Measurements from ENCODE around the gene CAMTA1.

CAMTA1 gene

DNA sequence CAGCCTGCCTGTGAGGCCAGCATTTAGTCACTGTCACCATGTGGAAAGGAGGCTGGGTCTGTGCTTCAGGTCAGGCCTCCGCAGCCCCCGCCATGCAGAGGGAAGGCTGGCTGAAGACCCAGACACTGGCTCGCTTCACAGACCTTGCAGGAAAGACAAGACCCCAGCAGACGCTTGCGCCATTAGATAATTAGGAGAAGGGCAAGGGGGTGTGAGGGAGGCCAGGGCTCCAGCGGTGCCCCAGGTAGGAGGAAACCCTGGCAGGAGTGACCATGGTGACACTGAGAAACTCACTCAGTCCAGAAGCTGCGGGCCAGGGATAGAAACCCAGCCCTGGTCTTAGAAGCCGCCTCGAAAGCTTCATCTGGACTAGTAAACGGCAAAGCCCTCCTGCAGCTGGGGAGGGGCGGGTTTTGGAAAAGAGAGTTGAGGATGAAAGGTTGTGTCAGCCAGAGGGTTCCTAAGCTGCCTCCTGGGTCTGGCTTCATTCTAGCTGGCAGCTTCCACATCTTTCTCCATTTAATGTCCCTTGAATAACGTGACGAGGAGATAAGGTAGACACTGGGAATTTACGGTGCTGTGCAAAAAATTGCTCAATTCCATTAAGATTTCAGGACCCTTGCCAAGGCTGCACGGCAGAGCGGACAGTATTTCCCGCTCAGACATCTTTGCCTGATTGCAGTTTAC lies 691.8 kb downstream of the CAMTA1 start:
- Histone ChIP-seq H3K27ac (ENCODE audit: low read depth, low read length, severe bottlenecking) (no peak overlapping the region), H3K4me3 (ENCODE audit: extremely low read depth, insufficient read depth, low read length, poor library complexity, severe bottlenecking) (no peak overlapping the region), H3K9me3 (ENCODE audit: control insufficient read depth, low read length) (no peaks in the 10 kb centered on the region), H3K4me1 (ENCODE audit: control insufficient read depth, insufficient read depth, low read length, poor library complexity, severe bottlenecking) (peaks cover 30% of the 10 kb centered on the region), H3K36me3 (ENCODE audit: control insufficient read depth, insufficient read depth, low read length) (no peaks in the 10 kb centered on the region)
- WGBS, 2 experiments (ENCODE audit: insufficient coverage in 2 of 2): 81 to 84% methylated on average over 12 to 16 of the region's 17 CpGs

DNA sequence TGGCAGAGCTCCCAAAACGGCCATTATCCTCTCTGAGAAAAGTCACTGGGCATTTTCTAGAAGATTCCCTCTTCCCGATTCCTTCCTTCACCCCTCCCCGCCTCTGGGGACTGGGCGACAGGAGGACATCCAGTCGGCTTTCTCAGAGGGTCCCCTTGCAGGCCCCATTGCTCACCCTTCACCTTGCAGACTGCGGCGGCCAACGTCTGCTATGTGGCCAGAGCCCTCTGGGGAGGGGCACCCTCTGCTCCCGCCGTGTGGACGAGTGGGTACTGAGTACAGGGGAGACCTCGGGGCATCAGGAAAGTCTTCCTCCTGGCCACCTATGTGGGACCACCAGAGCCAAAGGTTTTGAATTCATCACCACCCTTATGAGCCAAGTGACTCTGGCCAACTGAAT lies 692.3 kb downstream of the CAMTA1 start:
- Histone ChIP-seq H3K36me3 (ENCODE audit: control insufficient read depth, insufficient read depth, low read length) (no peaks in the 10 kb centered on the region), H3K4me1 (ENCODE audit: control insufficient read depth, insufficient read depth, low read length, poor library complexity, severe bottlenecking) (peaks cover 25% of the 10 kb centered on the region), H3K4me3 (ENCODE audit: extremely low read depth, insufficient read depth, low read length, poor library complexity, severe bottlenecking) (no peak overlapping the region), H3K27ac (ENCODE audit: low read depth, low read length, severe bottlenecking) (no peak overlapping the region), H3K9me3 (ENCODE audit: control insufficient read depth, low read length) (no peaks in the 10 kb centered on the region)
- 89 to 91% methylated on average over 10 to 11 of the region's 12 CpGs for WGBS, 2 experiments (ENCODE audit: insufficient coverage in 2 of 2)

DNA sequence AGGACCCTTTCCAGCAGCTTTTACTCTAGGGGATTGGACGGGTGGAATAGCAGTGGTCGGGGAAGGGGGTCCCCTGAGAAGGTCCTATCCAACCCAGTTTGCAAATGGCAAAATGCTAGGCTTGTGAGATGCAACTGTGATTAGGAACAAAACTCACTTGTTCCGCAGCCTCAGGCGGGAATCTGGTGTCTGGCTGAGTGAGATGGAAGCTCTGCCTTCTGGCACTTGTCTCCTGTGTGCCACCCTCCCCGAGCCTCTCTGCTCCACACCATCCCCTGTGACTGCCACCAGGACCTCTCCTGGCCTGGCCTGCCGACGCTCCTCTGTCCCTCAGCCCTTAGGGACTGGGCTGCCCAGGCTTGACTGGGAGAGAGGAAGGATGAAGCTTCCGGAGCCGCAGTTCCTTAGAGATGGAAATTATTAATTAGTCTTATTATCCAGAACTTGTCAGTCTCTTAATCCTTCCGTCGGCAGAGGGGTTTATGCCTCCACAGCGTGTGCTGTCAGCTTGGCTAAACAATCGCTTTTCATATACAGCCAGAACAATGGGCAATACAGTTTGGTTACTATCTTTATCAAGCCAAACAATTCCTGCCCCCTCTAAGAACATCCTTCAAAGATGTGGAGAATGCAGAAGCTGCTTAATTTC lies 693.0 kb downstream of the CAMTA1 start:
- WGBS, 2 experiments (ENCODE audit: insufficient coverage in 2 of 2): 77 to 81% methylated on average over 6 to 8 of the region's 13 CpGs
- H3K4me1 ChIP-seq (ENCODE audit: control insufficient read depth, insufficient read depth, low read length, poor library complexity, severe bottlenecking): peaks cover 24% of the 10 kb centered on the region
- H3K9me3 ChIP-seq (ENCODE audit: control insufficient read depth, low read length): no peaks in the 10 kb centered on the region
- no peaks in the 10 kb centered on the region for H3K36me3 ChIP-seq (ENCODE audit: control insufficient read depth, insufficient read depth, low read length)
- no peak overlapping the region for H3K4me3 ChIP-seq (ENCODE audit: extremely low read depth, insufficient read depth, low read length, poor library complexity, severe bottlenecking)
- no peak overlapping the region for H3K27ac ChIP-seq (ENCODE audit: low read depth, low read length, severe bottlenecking)

DNA sequence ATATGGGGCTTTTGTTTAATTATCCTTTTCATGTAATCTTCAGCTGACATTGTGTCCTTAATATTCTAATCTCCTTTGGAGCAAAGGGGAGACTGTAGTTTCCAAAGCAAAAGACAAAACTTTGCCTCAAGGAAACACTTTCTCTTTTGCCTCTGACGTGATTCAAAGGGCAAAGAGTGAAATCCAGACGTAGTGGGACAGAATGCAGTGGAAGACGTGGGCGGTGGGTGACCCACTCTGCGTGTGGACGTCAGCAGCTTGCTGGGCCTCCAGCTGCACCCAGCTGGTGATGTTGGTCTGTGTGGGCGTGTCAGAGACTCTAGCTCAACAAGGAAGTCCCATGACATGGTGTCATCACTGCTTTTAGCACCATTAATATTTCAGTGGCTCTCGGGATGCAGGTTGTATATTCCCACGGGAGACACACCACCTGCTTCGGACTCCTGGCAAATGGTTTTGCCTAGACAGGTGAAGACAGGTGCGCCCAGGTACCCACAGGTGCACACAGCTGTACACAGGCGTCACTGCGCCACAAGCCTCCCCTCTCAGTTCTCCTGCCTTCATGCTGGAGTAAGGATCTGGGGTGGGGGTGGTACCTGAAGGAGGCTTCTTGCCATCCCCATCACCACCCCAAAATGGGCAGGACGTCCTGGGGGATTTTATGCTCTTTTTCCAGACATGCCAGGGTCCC lies 693.7 kb downstream of the CAMTA1 start:
- WGBS, 2 experiments (ENCODE audit: insufficient coverage in 2 of 2): 78 to 79% methylated on average over 10 to 11 of the region's 14 CpGs
- H3K27ac ChIP-seq (ENCODE audit: low read depth, low read length, severe bottlenecking): no peak overlapping the region
- no peaks in the 10 kb centered on the region for H3K36me3 ChIP-seq (ENCODE audit: control insufficient read depth, insufficient read depth, low read length)

DNA sequence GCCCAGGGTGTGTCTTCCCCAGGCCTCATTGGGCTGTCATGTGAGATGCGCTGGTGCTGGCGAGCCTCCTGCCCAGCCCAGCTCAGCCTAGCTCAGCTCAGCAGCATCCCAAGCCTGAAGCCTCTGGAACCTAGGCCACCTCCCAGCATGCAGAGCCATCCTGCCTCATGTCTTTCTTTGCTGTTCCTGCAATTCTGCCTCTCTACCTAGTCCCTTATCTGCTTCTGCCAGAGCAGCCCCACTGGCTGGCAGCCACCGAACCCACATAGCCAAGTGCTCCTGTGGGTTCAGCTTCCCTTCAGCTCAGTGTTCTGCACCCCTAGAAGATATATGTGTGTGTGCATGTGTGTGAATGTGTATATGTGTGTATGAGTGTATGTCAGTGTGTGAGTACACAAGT lies 694.3 kb downstream of the CAMTA1 start:
- Histone ChIP-seq H3K36me3 (ENCODE audit: control insufficient read depth, insufficient read depth, low read length) (no peaks in the 10 kb centered on the region), H3K27ac (ENCODE audit: low read depth, low read length, severe bottlenecking) (no peak overlapping the region), H3K4me3 (ENCODE audit: extremely low read depth, insufficient read depth, low read length, poor library complexity, severe bottlenecking) (no peak overlapping the region), H3K4me1 (ENCODE audit: control insufficient read depth, insufficient read depth, low read length, poor library complexity, severe bottlenecking) (peaks cover 23% of the 10 kb centered on the region), H3K9me3 (ENCODE audit: control insufficient read depth, low read length) (no peaks in the 10 kb centered on the region)
- 91 to 95% methylated on average over 3 of the region's 3 CpGs for WGBS, 2 experiments (ENCODE audit: insufficient coverage in 2 of 2)

More for the DNA sequence above, 693.7 kb downstream of the CAMTA1 start:
- no peaks in the 10 kb centered on the region for H3K9me3 ChIP-seq (ENCODE audit: control insufficient read depth, low read length)
- H3K4me3 ChIP-seq (ENCODE audit: extremely low read depth, insufficient read depth, low read length, poor library complexity, severe bottlenecking): no peak overlapping the region
- H3K4me1 ChIP-seq (ENCODE audit: control insufficient read depth, insufficient read depth, low read length, poor library complexity, severe bottlenecking): peaks cover 23% of the 10 kb centered on the region

DNA sequence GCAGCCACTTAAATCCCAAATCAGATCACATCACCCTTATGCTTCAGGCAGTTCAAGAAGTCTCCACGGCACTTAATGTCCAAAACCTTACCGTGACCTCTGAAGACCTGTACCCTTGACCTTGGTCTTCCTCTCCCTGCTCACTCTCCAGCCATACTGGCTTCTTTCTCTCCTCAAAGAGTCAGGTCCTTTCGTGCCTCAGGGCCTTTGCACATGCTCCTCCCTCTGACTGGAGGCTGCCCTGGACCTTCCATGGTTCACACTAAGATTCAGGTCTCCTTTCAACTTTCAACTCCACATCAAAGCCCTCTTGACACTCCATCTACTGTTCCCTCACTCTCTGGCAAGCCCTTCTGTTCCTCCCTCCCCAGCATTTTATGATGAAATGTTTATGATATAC lies 695.9 kb downstream of the CAMTA1 start:
- 64 to 69% methylated on average over 3 of the region's 3 CpGs for WGBS, 2 experiments (ENCODE audit: insufficient coverage in 2 of 2)
- H3K4me3 ChIP-seq (ENCODE audit: extremely low read depth, insufficient read depth, low read length, poor library complexity, severe bottlenecking): no peak overlapping the region
- no peaks in the 10 kb centered on the region for H3K36me3 ChIP-seq (ENCODE audit: control insufficient read depth, insufficient read depth, low read length)
- H3K9me3 ChIP-seq (ENCODE audit: control insufficient read depth, low read length): no peaks in the 10 kb centered on the region
- no peak overlapping the region for H3K27ac ChIP-seq (ENCODE audit: low read depth, low read length, severe bottlenecking)
- peaks cover 23% of the 10 kb centered on the region for H3K4me1 ChIP-seq (ENCODE audit: control insufficient read depth, insufficient read depth, low read length, poor library complexity, severe bottlenecking)

DNA sequence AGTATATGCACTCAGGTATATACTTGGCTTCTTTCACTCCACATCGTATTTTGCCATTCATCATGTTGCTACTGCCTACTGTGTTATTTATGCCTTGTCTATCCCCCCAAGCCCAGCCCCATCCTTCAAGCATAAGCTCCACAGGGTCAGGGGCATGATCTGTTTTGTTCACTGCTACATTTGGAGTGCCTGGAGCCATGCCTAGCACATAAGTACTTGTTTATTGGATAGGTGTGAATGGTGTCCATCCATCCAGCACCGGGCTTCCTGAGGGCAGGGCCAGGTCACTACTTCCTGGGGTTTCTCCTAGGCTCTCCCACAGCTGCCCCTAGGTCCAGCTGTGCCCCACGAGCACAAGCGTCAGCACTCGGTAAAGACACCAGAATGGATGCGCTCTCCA lies 696.8 kb downstream of the CAMTA1 start:
- no peaks in the 10 kb centered on the region for H3K9me3 ChIP-seq (ENCODE audit: control insufficient read depth, low read length)
- H3K4me1 ChIP-seq (ENCODE audit: control insufficient read depth, insufficient read depth, low read length, poor library complexity, severe bottlenecking): peaks cover 19% of the 10 kb centered on the region
- no peak overlapping the region for H3K4me3 ChIP-seq (ENCODE audit: extremely low read depth, insufficient read depth, low read length, poor library complexity, severe bottlenecking)
- 89 to 92% methylated on average over 3 to 5 of the region's 6 CpGs for WGBS, 2 experiments (ENCODE audit: insufficient coverage in 2 of 2)
- no peak overlapping the region for H3K27ac ChIP-seq (ENCODE audit: low read depth, low read length, severe bottlenecking)
- H3K36me3 ChIP-seq (ENCODE audit: control insufficient read depth, insufficient read depth, low read length): no peaks in the 10 kb centered on the region

DNA sequence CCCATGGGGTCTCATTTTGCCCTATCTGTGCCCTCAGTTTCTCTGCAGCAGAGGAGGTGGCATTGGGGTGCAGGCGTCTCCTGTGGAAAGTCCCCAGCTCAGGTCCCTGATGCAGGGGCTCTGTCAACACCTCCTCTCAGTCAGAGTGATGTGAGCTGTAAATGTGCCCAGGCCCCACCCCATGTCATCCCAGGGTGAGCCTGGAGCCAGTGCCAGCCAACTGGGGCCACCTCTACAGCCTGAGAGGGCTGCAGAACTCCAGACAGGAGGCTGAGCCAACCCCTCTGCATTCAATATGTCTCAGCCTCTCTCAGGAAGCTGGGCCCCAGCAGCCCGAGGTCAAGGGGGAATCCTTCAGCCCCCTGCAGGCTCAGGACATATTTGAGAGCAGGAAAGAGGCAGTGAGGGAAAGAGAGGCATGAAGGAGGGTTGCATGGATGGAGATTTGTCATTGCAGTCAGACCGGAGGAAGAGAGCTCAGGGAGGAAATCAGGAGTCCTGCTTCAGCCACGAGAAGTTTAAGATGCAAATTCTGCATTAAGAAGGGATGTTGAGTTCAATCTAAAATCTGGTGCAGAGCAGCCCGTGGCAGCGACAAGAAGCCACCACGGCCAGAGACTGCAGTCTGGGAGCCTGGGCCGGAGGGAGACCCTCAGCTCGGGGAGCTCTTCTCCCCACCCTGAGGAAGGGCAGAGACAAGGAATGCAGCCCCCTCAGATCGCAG lies 697.7 kb downstream of the CAMTA1 start:
- Histone ChIP-seq H3K27ac (ENCODE audit: low read depth, low read length, severe bottlenecking) (no peak overlapping the region), H3K4me3 (ENCODE audit: extremely low read depth, insufficient read depth, low read length, poor library complexity, severe bottlenecking) (no peak overlapping the region), H3K9me3 (ENCODE audit: control insufficient read depth, low read length) (no peaks in the 10 kb centered on the region), H3K36me3 (ENCODE audit: control insufficient read depth, insufficient read depth, low read length) (no peaks in the 10 kb centered on the region), H3K4me1 (ENCODE audit: control insufficient read depth, insufficient read depth, low read length, poor library complexity, severe bottlenecking) (peaks cover 13% of the 10 kb centered on the region)
- WGBS, 2 experiments (ENCODE audit: insufficient coverage in 2 of 2): 68 to 69% methylated on average over 9 to 10 of the region's 10 CpGs

DNA sequence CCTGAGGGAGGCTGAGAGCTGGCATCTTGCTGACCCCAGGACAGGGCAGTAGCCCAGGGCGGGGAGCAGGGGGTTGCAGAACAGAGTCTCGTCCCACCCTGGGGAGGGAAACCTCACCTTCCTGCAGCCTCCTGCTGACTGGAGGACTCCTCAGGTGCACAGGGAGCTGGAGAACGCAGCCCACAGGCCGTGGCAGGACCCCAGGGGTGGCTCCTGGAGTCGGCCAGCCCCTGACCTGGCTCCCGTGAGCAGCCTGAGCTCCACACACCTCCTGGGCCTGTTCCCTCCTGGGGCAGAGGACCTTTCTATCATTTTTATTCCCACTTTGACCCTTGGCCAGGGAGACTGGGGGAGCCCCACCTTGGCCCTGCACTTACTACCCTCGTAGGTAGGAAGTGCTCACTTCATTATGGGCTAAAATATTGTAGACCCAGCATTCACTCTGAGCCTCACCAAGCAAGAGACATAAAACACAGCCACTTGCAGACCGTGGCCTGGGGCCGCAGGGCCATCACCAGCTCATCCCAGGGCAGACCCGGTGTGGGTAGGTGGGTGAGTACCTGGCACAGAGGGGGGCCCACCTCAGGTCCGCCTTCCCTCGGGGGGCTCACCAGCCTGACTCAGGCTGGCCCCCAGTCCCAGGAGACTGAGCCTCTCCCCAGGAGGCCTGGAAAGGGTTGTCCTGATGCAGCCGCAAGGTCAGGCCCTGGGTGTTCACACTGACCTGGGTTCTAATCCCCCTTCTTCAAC lies 698.6 kb downstream of the CAMTA1 start:
- no peaks in the 10 kb centered on the region for H3K36me3 ChIP-seq (ENCODE audit: control insufficient read depth, insufficient read depth, low read length)
- peaks cover 7% of the 10 kb centered on the region for H3K4me1 ChIP-seq (ENCODE audit: control insufficient read depth, insufficient read depth, low read length, poor library complexity, severe bottlenecking)
- H3K27ac ChIP-seq (ENCODE audit: low read depth, low read length, severe bottlenecking): no peak overlapping the region
- no peaks in the 10 kb centered on the region for H3K9me3 ChIP-seq (ENCODE audit: control insufficient read depth, low read length)
- 85 to 91% methylated on average over 12 of the region's 13 CpGs for whole genome bisulfite sequencing, 2 experiments (ENCODE audit: insufficient coverage in 2 of 2)
- H3K4me3 ChIP-seq (ENCODE audit: extremely low read depth, insufficient read depth, low read length, poor library complexity, severe bottlenecking): no peak overlapping the region

DNA sequence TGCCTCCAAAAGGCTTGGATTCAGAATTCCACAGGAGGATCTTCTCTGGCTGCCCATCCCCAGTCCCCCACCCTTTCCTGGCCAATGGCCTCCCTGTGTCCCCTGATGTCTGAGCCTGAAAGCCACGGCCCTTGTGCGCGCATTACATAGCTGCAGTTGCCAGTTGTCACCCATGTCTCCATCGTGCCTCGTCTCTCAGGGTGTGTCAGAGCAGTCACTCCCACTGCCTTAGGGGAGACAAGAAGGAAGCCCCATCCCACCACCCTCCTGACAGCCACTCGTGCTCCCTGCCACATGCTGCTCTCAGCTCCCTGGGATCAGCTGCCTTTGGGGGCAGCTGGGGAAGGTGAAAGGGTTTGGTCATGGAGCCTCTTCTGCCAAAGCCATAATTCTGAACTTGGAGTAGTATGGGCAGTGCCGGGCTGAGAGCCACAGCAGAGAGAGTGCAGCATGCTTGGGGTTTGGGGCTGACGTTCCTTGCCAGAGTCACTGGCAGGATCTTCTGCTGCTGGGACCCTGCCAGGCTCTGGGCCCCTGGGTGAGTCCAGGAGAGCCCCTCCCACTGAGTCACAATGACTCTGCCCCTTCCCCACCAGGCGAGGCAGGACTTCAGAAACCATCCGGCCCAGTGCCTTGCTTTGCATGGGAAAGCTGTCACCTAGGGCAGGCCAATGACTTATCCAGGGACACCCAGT lies 700.0 kb downstream of the CAMTA1 start:
- Histone ChIP-seq H3K9me3 (ENCODE audit: control insufficient read depth, low read length) (no peaks in the 10 kb centered on the region), H3K4me1 (ENCODE audit: control insufficient read depth, insufficient read depth, low read length, poor library complexity, severe bottlenecking) (peaks cover 7% of the 10 kb centered on the region), H3K36me3 (ENCODE audit: control insufficient read depth, insufficient read depth, low read length) (no peaks in the 10 kb centered on the region), H3K4me3 (ENCODE audit: extremely low read depth, insufficient read depth, low read length, poor library complexity, severe bottlenecking) (no peak overlapping the region), H3K27ac (ENCODE audit: low read depth, low read length, severe bottlenecking) (no peak overlapping the region)
- WGBS, 2 experiments (ENCODE audit: insufficient coverage in 2 of 2): 87 to 94% methylated on average over 9 of the region's 10 CpGs
